Trophoblast cell (in vitro differentiated cells and primary cell): Measurements from ENCODE around the gene ACSM2A.
"Not testable (repeated sequence)": the region's sequence is repeated elsewhere in the genome, so short reads cannot be mapped to it uniquely, and the experiment has no call there.

Source experiments
- DNase-seq, 2 donors: peaks; one replicate each; pipeline ENCODE4 v3.0.0-alpha.2; 2016
- H2AFZ ChIP-seq: 2 replicates; pipeline ENCODE4 v1.6.1; 2013; ENCODE audit warnings: low read length, moderate library complexity, mild to moderate bottlenecking; ENCODE audit not compliant: insufficient read depth, poor library complexity
- H2AK5ac ChIP-seq: 2 replicates; pipeline ENCODE4 v1.6.1; 2013; ENCODE audit warnings: mild to moderate bottlenecking, low read length
- H2BK120ac ChIP-seq: 2 replicates; pipeline ENCODE4 v1.6.1; 2013; ENCODE audit warnings: low read length, mild to moderate bottlenecking, moderate library complexity; ENCODE audit not compliant: insufficient read depth, poor library complexity
- H2BK12ac ChIP-seq: 2 replicates; pipeline ENCODE4 v1.6.1; 2013; ENCODE audit warnings: mild to moderate bottlenecking, low read length, moderate library complexity
- H2BK5ac ChIP-seq: 2 replicates; pipeline ENCODE4 v1.6.1; 2013; ENCODE audit warnings: low read length, low read depth, moderate library complexity, mild to moderate bottlenecking; ENCODE audit not compliant: poor library complexity
- H3K14ac ChIP-seq: 2 replicates; pipeline ENCODE4 v1.6.1; 2013; ENCODE audit warnings: mild to moderate bottlenecking, low read length
- H3K18ac ChIP-seq: 2 replicates; pipeline ENCODE4 v1.6.1; 2013; ENCODE audit warnings: mild to moderate bottlenecking, low read length
- H3K23ac ChIP-seq: 2 replicates; pipeline ENCODE4 v1.6.1; 2013; ENCODE audit warnings: low read length
- H3K27ac ChIP-seq: 2 replicates; pipeline ENCODE4 v1.5.1; 2013; ENCODE audit warnings: low read depth, mild to moderate bottlenecking, inconsistent platforms, low read length, moderate library complexity
- H3K27me3 ChIP-seq: 2 replicates; pipeline ENCODE4 v1.6.1; 2013; ENCODE audit warnings: inconsistent platforms, mild to moderate bottlenecking, low read length, moderate library complexity; ENCODE audit not compliant: insufficient read depth
- H3K36me3 ChIP-seq, 2 experiments: 1 replicate in 1 of 2; 2 replicates in 1 of 2; pipeline ENCODE4 v1.6.1; 2013; ENCODE audit warnings: low read length in 2 of 2, mild to moderate bottlenecking in 2 of 2, moderate library complexity in 1 of 2; ENCODE audit not compliant: insufficient read depth in 2 of 2, control insufficient read depth in 1 of 2
- H3K4ac ChIP-seq: 2 replicates; pipeline ENCODE4 v1.6.1; 2013; ENCODE audit warnings: low read depth, mild to moderate bottlenecking, low read length, moderate library complexity
- H3K4me1 ChIP-seq, 2 experiments: 1 replicate in 1 of 2; 2 replicates in 1 of 2; pipeline ENCODE4 v1.6.1; 2013; ENCODE audit warnings: low read length in 2 of 2, mild to moderate bottlenecking in 2 of 2, moderate library complexity in 1 of 2; ENCODE audit not compliant: insufficient read depth in 2 of 2, control insufficient read depth in 1 of 2
- H3K4me2 ChIP-seq: 2 replicates; pipeline ENCODE4 v1.6.1; 2013; ENCODE audit warnings: inconsistent platforms, mild to moderate bottlenecking, low read length, moderate library complexity
- H3K4me3 ChIP-seq: 2 replicates; pipeline ENCODE4 v1.5.1; 2013; ENCODE audit warnings: mild to moderate bottlenecking, low read depth, low read length, inconsistent platforms
- H3K79me1 ChIP-seq: one replicate; pipeline ENCODE4 v1.6.1; 2013; ENCODE audit warnings: low read length
- H3K79me2 ChIP-seq: 2 replicates; pipeline ENCODE4 v1.6.1; 2013; ENCODE audit warnings: low read length, mild to moderate bottlenecking; ENCODE audit not compliant: control insufficient read depth, insufficient read depth, poor library complexity
- H3K9ac ChIP-seq: 2 replicates; pipeline ENCODE4 v1.6.1; 2013; ENCODE audit warnings: mild to moderate bottlenecking, low read length
- H3K9me3 ChIP-seq: 2 replicates; pipeline ENCODE4 v1.6.1; 2013; ENCODE audit warnings: low read depth, mild to moderate bottlenecking, control low read depth, inconsistent platforms, low read length; ENCODE audit not compliant: insufficient read depth
- H4K12ac ChIP-seq: 2 replicates; pipeline ENCODE4 v1.6.1; 2013; ENCODE audit warnings: low read depth, mild to moderate bottlenecking, low read length, moderate library complexity
- H4K8ac ChIP-seq: 2 replicates; pipeline ENCODE4 v1.6.1; 2013; ENCODE audit warnings: low read depth, mild to moderate bottlenecking, low read length, moderate library complexity
- H4K91ac ChIP-seq: one replicate; pipeline ENCODE4 v1.6.1; 2013; ENCODE audit warnings: low read depth, mild to moderate bottlenecking, low read length, moderate library complexity
- WGBS: extraction: QIAGEN DNeasy Blood & Tissue Kit; methylation state at CpG from one replicate; pipeline ENCODE4 v1.1.7; 2013; ENCODE audit warnings: missing lambda C conversion rate; ENCODE audit not compliant: insufficient read length, insufficient coverage; ENCODE audit errors: extremely low coverage; 5-methylcytosine and 5-hydroxymethylcytosine counted together

ACSM2A gene

DNA sequence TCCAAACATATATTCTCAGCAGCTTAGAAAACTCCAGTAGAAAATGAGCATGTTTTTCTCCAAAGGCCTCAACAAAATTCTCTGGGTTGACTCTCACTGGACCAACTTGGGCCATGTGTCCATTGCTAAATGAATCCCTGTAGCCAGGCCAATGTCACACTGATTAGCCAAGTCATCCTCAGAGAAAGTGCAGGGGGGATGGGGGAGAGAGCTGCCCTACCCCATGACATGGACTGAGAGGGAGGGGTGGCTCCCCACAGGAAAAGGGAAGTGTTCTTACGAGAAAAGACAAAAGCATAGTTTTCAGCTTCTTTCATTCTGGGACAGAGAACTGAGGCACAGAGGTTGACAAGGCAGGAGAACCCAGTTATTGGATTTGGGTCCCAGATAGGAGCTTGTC, 32.7 kb downstream of the ACSM2A start:
- H3K4me2 ChIP-seq, H2BK120ac ChIP-seq, H2AFZ ChIP-seq, H2BK12ac ChIP-seq, H3K4me1 ChIP-seq, H3K18ac ChIP-seq, H3K36me3 ChIP-seq, H3K9me3 ChIP-seq, H3K4ac ChIP-seq, H3K9ac ChIP-seq, H3K4me3 ChIP-seq, H3K79me2 ChIP-seq, H3K14ac ChIP-seq, H3K79me1 ChIP-seq, H3K27ac ChIP-seq, H4K12ac ChIP-seq, H2BK5ac ChIP-seq, H4K91ac ChIP-seq, H3K27me3 ChIP-seq, H4K8ac ChIP-seq, DNase-seq, H2AK5ac ChIP-seq, H3K23ac ChIP-seq: not testable (repeated sequence)
- WGBS: no CpG with 5 or more reads among the region's 1 CpG

DNA sequence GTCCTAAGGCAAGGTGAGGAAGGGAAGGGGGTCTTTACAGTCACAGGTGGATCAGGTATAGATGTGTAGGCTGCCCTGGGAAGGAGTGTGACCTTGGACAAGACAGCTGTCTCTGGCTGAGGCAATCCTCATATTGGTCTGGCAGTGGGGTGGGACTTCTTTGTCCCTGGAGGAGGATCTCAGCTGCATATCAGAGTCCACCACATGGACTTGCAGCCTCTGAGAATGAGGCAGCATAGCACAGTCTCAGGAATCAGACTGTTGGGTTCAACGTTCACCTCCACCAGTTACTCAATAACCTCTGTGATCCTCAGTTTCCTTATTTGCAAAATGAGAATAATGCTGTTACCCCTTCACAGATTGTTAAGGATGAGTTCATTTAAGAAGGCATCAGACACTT, 33.4 kb downstream of the ACSM2A start:
- Histone ChIP-seq H2BK120ac (no peak overlapping the region), H2AFZ (no peak overlapping the region), H3K4ac (no peak overlapping the region), H3K79me1 (no peaks in the 10 kb centered on the region), H3K27me3 (peaks cover 2% of the 10 kb centered on the region), H2AK5ac (no peak overlapping the region), H3K36me3 (no peaks in the 10 kb centered on the region), H3K79me2 (no peaks in the 10 kb centered on the region), H2BK12ac (no peak overlapping the region), H3K4me2 (no peak overlapping the region), H3K9ac (no peak overlapping the region), H4K91ac (no peak overlapping the region), H3K4me3 (no peak overlapping the region), H4K8ac (no peak overlapping the region), H3K9me3 (peaks cover 2% of the 10 kb centered on the region), H3K23ac (no peak overlapping the region), H3K4me1 (no peaks in the 10 kb centered on the region), H3K27ac (no peak overlapping the region), H3K18ac (no peak overlapping the region), H3K14ac (no peak overlapping the region), H4K12ac (no peak overlapping the region), H2BK5ac (no peak overlapping the region)
- no peak for DNase-seq
- no CpG with 5 or more reads among the region's 1 CpG for WGBS

DNA sequence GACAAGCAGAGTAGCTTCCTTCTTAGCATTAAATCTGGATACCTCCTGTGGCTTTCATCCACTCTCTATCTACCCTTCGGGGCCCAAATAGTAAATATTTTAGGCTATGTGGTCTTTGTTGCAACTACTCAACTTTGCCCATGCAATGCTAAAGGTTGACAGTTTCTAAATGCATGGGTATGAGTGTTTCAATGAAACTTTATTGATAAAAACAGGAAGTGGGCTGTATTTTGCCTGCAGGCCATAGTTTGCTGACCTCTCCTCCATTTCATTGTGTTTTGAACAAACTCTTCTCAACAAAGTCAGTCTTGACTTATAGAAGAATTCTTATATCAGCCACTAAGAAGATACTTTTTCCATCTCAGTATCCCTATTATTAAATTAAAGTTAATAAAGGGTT, 34.1 kb downstream of the ACSM2A start:
- Histone ChIP-seq H4K12ac (no peak overlapping the region), H4K91ac (no peak overlapping the region), H4K8ac (no peak overlapping the region), H2BK120ac (no peak overlapping the region), H3K14ac (no peak overlapping the region), H3K18ac (no peak overlapping the region), H2AK5ac (no peak overlapping the region), H3K27me3 (peaks cover 2% of the 10 kb centered on the region), H3K79me2 (no peaks in the 10 kb centered on the region), H3K4me3 (no peak overlapping the region), H3K36me3 (no peaks in the 10 kb centered on the region), H3K79me1 (no peaks in the 10 kb centered on the region), H3K9ac (no peak overlapping the region), H3K23ac (no peak overlapping the region), H2BK5ac (no peak overlapping the region), H2AFZ (no peak overlapping the region), H3K27ac (no peak overlapping the region), H3K4ac (no peak overlapping the region), H3K9me3 (peaks cover 2% of the 10 kb centered on the region), H3K4me2 (no peak overlapping the region), H3K4me1 (no peaks in the 10 kb centered on the region), H2BK12ac (no peak overlapping the region)
- DNase-seq: no peak
- WGBS: no CpG with 5 or more reads among the region's 1 CpG

DNA sequence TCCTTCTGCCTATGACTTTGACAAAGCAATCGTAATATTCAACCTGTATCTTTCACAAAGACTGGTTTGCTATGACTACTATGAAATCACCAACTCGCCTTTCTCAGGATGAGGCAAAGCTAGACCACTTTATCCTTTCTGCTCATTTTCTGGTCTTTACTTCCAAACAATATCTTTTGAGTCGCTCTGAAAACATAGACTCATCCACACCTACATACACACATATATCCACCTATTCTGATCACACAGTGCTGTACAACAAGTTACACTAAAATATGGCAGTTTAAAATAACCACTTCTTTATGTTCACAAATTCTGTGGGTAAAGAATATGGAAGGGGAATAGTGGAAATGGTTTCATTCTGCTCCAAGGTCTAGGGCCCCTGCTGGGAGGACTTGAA, 39.7 kb downstream of the ACSM2A start:
- not testable (repeated sequence) for H2AK5ac ChIP-seq, H3K79me2 ChIP-seq, H3K4me3 ChIP-seq, H3K79me1 ChIP-seq, H4K91ac ChIP-seq, H4K8ac ChIP-seq, H3K27me3 ChIP-seq, H3K23ac ChIP-seq, H2BK5ac ChIP-seq, H3K18ac ChIP-seq, H3K27ac ChIP-seq, H3K4me2 ChIP-seq, H3K4me1 ChIP-seq, DNase-seq, H3K9me3 ChIP-seq, H2BK12ac ChIP-seq, H2BK120ac ChIP-seq, H3K36me3 ChIP-seq, H3K4ac ChIP-seq, H2AFZ ChIP-seq, H3K14ac ChIP-seq, H3K9ac ChIP-seq, H4K12ac ChIP-seq
- WGBS: no CpG with 5 or more reads among the region's 3 CpGs
